Renal pelvis (tissue), 4 donors: ENCODE results near the gene UQCR11. TPM values are rescaled to one million over a fixed set of nuclear protein-coding genes. Genes with fewer than 3 reads are reported as not detected.

ENCODE experiments used
- DNase-seq: peaks from one replicate; pipeline ENCODE4 v3.0.0-alpha.2; 2013
- polyA plus RNA-seq, 3 donors: library from polyadenylated mRNA; unstranded; fragments of 120-200 nt; gene quantifications; one replicate each; pipeline ENCODE4 v1.2.1, GENCODE V29; 2013; ENCODE audit not compliant: insufficient read length in 3 of 3

The UQCR11 gene
- polyA plus RNA-seq, 3 donors = 99.6 to 131 (median 127) TPM

DNA sequence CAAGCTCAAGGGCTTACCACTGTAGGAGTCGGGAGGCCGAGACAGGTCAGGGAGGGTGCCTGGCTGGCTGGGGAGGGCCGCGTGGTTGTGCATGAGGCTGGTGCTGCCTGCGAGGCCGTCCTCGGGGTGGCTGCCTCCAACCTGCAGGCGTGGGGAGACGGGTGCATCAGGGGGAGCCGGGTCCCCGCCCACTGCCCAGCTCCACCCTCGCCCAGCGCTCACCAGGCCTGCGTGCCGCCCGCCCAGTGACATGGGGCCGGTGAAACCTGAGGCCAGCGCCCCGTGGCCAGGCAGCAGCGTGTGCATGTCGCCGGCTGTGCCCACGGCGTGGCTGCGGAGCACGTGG is 13.8 kb upstream of the UQCR11 start:
- DNase-seq = no peak

DNA sequence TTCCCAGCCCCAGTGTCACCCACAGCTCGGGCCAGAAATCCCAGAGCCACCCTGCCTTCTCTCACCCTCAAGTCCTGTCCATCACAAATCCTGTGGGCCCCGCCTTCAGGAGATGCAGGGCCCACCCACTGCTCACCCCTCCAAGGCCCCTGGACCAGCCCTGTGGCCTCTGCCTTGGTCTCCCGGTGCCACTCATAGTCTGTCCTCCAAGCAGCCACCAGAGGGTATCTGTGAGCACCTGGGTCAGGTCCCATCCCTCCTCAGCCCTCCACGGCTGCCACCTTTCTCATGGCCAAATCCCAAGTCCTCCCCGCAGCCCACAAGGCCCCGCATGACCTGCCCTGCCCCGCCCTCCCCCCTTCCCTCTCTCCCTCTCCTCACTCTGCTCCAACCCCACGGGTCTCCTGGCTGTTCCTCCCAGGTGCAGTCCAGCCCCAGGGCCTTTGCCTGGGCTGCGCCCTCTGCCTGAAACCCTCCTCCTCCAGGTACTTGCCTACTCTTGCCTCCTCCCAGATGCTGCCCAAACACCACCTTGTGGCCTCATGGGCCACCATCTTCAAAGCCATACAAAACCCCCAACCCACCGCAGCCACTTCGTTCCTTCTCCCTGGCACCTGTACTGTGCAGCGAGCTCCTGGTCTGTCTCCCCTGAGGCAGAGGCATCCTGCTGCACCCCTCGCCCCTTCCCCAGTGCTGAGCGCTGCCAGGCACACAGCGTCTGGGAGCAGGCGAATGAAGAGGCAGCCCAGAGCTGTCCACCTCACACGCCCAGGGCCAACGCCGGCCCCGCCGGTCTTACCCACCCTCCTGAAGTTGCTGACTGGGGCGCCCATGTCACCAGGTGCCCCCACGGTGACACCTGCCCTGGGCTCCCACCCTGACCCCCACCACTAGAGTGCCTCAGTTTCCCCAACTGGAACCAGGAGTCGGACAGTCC is 13.2 kb upstream of the UQCR11 start:
- DNase-seq = no peak

- no peak for DNase-seq
Measured at GRCh38 chr19:1616875-1617274, 11.6 kb upstream of the UQCR11 start.

- no peak for DNase-seq
Measured at GRCh38 chr19:1616396-1616795, 11.1 kb upstream of the UQCR11 start.

DNA sequence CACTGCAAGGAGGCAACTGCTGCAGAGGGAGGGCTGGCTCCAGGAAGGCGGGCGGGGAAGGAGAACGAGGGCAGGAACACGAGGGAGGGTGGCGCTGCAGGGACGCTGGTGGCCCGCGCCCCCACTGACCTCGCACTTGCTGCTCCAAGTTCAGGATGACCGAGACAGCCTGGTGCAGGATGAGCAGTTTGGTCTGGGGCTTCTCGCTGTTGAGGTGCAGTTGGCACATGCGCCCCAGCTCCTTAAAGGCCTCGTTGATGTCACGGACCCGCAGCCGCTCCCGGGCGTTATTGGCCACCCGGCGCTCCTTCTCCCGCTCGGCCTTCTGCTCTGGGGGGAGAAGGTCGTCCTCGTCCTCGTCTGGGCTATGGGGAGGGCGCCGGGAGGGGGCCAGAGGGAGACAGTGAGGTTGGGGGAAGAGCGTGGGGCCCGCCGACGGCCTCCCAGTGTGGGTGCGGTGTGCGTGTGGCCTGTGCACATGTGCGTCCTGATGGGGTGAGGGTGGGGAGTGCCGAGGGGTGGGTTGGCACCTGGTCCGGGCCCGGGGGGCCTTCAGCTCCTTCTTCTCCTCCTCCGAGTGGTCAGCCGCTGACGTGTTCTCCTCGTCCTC is 10.0 kb upstream of the UQCR11 start:
- no peak for DNase-seq

DNA sequence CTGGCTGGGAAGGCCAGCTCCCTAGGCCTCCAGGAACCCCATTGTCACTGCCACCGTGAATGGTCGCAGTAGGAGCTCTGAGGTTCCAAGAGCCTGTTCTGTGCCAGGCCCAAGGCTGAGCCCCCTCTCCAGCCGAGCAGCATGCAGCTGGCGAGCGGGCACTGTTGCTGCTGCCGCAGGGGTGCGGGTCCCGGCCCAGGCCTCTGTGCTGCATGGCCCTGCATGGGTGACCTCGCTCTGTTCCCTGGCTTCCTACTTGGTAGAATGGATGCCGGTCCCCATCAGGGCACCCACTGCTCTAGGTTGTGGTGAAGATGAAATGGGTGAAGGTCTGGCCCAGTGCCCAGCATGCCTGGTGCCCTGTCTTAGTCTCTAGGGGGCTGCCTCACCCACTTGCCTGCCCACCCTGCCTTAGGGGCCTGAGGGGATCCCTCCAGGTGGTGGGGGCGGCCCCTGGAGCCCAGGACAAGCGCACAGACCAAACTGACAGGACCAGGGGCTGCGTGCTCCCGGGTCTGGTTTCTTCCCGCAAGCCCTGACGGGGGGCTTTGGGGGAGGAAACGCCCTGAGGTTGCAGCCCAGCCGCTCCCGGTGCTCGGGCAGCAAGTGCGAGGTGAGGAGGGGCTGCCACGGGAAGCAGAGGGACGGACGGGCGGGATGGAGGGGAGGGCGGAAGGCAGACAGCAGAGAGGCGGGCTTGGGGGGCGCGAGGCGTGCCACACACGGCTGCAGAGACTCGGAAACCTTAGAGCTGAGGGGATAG is 8.7 kb upstream of the UQCR11 start:
- DNase-seq = no peak

GRCh38 chr19:1613146-1613545 is 7.9 kb upstream of the UQCR11 start:
- no peak for DNase-seq

GRCh38 chr19:1612114-1613086 is 7.1 kb upstream of the UQCR11 start:
- no peak for DNase-seq

GRCh38 chr19:1611353-1611752 is 6.1 kb upstream of the UQCR11 start:
- no peak for DNase-seq

DNA sequence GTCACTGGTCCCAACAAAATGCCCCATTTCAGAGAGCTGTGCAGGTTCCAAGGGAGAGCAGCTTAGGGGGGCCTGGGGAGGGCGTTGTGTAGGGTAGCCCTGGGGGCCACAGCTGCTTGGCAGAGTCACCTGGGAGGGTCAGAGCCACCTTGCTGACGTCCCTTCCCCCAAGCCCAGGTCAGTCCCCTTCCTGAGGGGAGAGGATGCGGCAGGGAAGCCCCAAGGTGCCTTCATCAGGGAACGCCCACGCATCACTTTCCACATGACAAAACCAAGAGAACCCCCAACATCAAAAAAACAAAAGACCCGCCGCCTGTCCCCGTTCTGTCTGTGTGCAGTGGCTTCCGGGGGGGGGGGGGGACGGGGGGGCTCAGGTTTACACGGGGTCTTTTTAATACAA is 5.3 kb upstream of the UQCR11 start:
- no peak for DNase-seq

- DNase-seq = no peak
Measured at GRCh38 chr19:1609680-1610474, 4.6 kb upstream of the UQCR11 start.

DNA sequence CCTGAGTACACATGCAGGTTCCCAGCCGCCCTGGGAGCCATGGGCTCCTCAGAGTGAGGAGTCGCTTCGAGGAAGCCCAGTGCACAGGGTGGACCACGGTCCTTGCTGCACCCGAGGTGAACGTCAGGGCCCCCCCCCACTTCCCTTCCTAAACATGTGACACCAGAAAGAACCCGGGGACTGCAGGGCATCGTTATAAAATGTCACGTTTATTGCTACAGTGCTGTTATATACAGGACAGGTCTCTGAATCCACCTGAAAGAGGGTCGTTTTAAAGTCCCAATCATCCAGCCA is 3.8 kb upstream of the UQCR11 start:
- no peak for DNase-seq

- DNase-seq = no peak
Measured at GRCh38 chr19:1608359-1609102, 3.3 kb upstream of the UQCR11 start.

DNA sequence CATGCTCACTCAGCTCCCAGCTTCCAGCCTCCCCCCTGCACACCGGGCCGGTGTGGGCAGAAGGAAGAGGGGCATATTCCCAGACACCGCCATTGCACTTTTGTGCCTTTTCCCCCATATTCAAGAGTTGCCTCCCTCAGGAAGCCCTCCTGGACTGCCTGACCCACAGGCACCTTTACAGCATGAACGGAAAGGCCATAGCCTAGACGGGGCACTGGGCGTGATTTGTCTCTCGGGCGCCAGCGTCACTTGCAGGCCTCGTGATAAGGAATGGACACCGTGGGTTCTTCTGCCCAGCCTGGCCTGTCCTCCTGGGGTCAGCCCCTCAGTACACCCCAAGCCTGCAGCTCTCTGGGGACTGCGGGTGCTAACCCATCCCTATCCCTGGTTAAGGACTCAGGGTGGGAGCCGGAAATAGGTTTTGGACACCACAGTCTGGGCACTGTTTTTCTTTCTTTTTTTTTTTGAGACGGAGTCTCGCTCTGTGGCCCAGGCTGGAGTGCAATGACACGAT is 933 bp upstream of the UQCR11 start:
- no peak for DNase-seq

DNA sequence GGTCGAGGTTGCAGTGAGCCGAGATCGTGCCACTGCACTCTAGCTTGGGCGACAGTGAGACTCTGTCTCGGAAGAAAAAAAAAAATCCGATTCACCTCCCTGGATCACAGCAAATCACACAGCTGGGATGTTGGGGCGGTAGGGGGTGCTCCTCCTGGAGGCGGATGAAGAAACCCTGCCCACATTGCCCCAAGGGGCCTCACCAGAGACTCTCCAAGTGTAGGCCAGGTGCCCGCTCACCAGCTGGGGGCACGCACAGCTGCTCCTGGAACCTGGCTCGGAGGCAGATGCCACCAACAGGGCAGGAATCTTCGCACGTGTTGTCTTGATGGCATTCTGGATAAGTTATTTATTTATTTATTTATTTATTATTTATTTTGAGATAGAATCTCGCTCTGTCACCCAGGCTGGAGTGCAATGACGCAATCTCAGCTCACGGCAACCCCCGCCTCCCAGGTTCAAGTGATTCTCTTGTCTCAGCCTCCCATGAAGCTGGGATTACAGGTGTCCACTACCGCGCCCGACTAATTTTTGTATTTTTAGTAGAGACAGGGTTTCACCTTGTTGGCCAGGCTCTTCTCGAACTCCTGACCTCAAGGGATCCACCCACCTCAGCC is 3.1 kb downstream of the UQCR11 start:
- no peak for DNase-seq

- DNase-seq = no peak
Measured at GRCh38 chr19:1601613-1602064, 3.6 kb downstream of the UQCR11 start.

DNA sequence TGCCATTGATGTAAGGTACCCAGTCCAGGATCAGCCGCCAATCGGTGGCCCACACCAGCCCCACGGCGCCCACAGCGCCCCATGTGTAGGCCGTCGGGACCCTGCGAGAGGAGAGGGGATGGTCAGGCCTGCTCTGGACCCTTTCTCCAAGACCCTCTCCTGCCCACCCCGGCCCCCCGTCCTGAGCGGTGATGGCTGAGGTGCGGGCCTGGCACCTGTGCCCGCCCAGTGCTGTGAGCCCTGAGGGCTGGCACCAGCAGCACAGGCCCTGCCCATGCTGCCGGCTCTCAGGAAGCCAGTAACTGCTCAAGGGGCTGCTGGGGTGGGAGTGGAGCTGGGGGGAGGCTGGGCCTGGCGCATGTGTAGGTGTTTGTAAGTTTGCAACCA is 5.8 kb downstream of the UQCR11 start:
- no peak for DNase-seq

DNA sequence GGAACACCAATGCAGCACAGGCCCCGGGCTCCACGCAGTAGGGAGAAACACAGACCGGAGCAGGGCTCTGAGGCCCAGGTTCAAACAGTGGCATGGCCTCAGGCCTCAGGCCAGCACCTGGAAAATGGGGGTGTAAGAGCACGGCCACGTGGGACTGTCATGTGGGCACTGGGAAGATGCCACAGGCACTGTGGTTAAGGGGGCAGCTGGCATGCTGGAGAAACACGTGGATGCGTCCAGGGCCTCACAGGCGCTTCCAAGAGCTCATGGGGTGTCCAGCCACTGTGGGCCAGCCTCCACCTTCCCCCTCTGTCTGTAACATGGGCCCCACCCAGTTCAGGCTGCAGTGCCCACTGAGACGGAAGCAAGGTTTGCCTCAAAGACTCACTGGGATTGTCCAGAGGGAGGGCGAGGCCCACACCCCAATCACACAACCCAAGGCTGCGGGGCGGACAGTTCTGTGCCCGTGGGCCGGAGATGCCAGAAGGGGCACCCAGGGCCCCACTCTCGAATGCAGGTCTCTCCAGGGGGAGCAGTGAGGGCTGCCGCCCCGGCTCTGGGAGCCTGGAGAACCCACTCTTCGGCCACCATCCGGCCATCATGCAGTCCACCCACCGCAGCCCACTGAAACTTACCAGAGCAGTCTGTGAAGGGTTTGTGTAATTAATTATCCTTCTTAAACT is 6.3 kb downstream of the UQCR11 start:
- DNase-seq = no peak

GRCh38 chr19:1593501-1593772 is 11.8 kb downstream of the UQCR11 start:
- no peak for DNase-seq
